Measurements from ENCODE around the gene ANKRD13D. TPM values are rescaled to one million over a fixed set of nuclear protein-coding genes. Genes with fewer than 3 reads are reported as not detected.

ANKRD13D gene
- total RNA-seq (2014; rRNA removed; shearing (Covaris generic)): 39.2 and 48.4 TPM in 2 replicates

GRCh38 chr11:67289226-67289650, at the start of gene ANKRD13D:
Gene ANKRD13D (plus strand): TSS chr11:67289303. CDS start chr11:67289461, 158 bp downstream.

GRCh38 chr11:67266449-67267187, 22.5 kb upstream of the ANKRD13D start, which contains the start of gene GRK2:
Gene GRK2 (plus strand): TSS chr11:67266473. CDS start chr11:67266700, 227 bp downstream.

GRCh38 chr11:67303132-67303834, 14.2 kb downstream of the ANKRD13D start, which contains the start of gene SSH3:
Gene SSH3 (plus strand): TSS chr11:67303530. CDS start chr11:67303626, 96 bp downstream.

Other genes with a start within 250 kb of the ANKRD13D start
- not detected in 2 replicates for gene RHOD, start 232.5 kb upstream of the ANKRD13D start, total RNA-seq (2014; rRNA removed; shearing (Covaris generic))
- 27.2 and 33.4 TPM in 2 replicates for gene KDM2A, start 170.0 kb upstream of the ANKRD13D start, total RNA-seq (2014; rRNA removed; shearing (Covaris generic))
- 49.9 and 70.0 TPM in 2 replicates for gene GRK2, start 22.8 kb upstream of the ANKRD13D start, total RNA-seq (2014; rRNA removed; shearing (Covaris generic))
- gene SSH3, start 14.2 kb downstream of the ANKRD13D start, total RNA-seq (2014; rRNA removed; shearing (Covaris generic)): 10.7 and 20.0 TPM in 2 replicates
- gene POLD4, start 64.2 kb downstream of the ANKRD13D start, total RNA-seq (2014; rRNA removed; shearing (Covaris generic)): 110 and 118 TPM in 2 replicates
- 14.1 and 19.9 TPM in 2 replicates for gene CLCF1, start 84.3 kb downstream of the ANKRD13D start, total RNA-seq (2014; rRNA removed; shearing (Covaris generic))
- 14.7 and 15.6 TPM in 2 replicates for gene RAD9A, start 102.7 kb downstream of the ANKRD13D start, total RNA-seq (2014; rRNA removed; shearing (Covaris generic))
- gene PPP1CA, start 112.6 kb downstream of the ANKRD13D start, total RNA-seq (2014; rRNA removed; shearing (Covaris generic)): 177 and 183 TPM in 2 replicates
- gene TBC1D10C, start 114.8 kb downstream of the ANKRD13D start, total RNA-seq (2014; rRNA removed; shearing (Covaris generic)): 0.34 TPM in 2 replicates
- gene CARNS1, start 126.4 kb downstream of the ANKRD13D start, total RNA-seq (2014; rRNA removed; shearing (Covaris generic)): 0.03 and 0.26 TPM in 2 replicates
- 71.7 and 98.8 TPM in 2 replicates for gene RPS6KB2, start 139.2 kb downstream of the ANKRD13D start, total RNA-seq (2014; rRNA removed; shearing (Covaris generic))
- 0.96 and 1.4 TPM in 2 replicates for gene PTPRCAP, start 148.4 kb downstream of the ANKRD13D start, total RNA-seq (2014; rRNA removed; shearing (Covaris generic))
- gene CORO1B, start 154.2 kb downstream of the ANKRD13D start, total RNA-seq (2014; rRNA removed; shearing (Covaris generic)): 110 and 122 TPM in 2 replicates
- gene GPR152, start 163.4 kb downstream of the ANKRD13D start, total RNA-seq (2014; rRNA removed; shearing (Covaris generic)): not detected in 2 replicates
- 0.15 TPM in 1 of 2 replicates, not detected in the other for gene CABP4, start 166.1 kb downstream of the ANKRD13D start, total RNA-seq (2014; rRNA removed; shearing (Covaris generic))
- 38.2 and 55.7 TPM in 2 replicates for gene TMEM134, start 179.9 kb downstream of the ANKRD13D start, total RNA-seq (2014; rRNA removed; shearing (Covaris generic))
- gene AIP, start 193.7 kb downstream of the ANKRD13D start, total RNA-seq (2014; rRNA removed; shearing (Covaris generic)): 182 and 192 TPM in 2 replicates
- gene PITPNM1, start 216.1 kb downstream of the ANKRD13D start, total RNA-seq (2014; rRNA removed; shearing (Covaris generic)): 42.1 and 54.4 TPM in 2 replicates
- 35.2 and 35.9 TPM in 2 replicates for gene CDK2AP2, start 218.9 kb downstream of the ANKRD13D start, total RNA-seq (2014; rRNA removed; shearing (Covaris generic))
- gene CABP2, start 234.1 kb downstream of the ANKRD13D start, total RNA-seq (2014; rRNA removed; shearing (Covaris generic)): not detected in 2 replicates

Measured in A375 (cell line).